Measurements from ENCODE around the gene PPP2R1B.
"Not testable (repeated sequence)": the region's sequence is repeated elsewhere in the genome, so short reads cannot be mapped to it uniquely, and the experiment has no call there.

PPP2R1B gene

DNA sequence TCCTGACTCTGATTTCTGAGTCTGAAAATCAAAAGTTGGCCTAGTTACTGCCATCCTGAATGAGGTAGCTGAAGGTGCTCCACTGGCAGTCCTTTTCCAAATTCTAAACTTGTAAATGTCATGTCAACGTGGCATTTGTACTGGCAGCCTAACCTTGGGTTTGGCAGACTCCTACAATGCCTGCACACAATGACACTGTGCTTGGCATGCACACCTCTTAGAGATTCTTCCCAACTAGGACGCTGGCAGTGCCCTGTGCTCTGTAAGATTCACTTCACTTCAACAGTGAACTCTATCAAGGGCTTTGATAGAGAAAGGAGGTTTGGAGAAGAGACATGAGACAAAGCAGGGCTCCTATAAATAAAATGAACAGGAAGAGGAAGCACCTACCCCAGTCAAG lies 21.9 kb upstream of the PPP2R1B start:
- TF ChIP-seq, protein P1, sequence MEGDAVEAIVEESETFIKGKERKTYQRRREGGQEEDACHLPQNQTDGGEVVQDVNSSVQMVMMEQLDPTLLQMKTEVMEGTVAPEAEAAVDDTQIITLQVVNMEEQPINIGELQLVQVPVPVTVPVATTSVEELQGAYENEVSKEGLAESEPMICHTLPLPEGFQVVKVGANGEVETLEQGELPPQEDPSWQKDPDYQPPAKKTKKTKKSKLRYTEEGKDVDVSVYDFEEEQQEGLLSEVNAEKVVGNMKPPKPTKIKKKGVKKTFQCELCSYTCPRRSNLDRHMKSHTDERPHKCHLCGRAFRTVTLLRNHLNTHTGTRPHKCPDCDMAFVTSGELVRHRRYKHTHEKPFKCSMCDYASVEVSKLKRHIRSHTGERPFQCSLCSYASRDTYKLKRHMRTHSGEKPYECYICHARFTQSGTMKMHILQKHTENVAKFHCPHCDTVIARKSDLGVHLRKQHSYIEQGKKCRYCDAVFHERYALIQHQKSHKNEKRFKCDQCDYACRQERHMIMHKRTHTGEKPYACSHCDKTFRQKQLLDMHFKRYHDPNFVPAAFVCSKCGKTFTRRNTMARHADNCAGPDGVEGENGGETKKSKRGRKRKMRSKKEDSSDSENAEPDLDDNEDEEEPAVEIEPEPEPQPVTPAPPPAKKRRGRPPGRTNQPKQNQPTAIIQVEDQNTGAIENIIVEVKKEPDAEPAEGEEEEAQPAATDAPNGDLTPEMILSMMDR (IDR thresholded peaks at IDR 0.05; ENCODE audit: control extremely low read depth, extremely low read depth, low read depth, missing control alignments) = no peak
- DNase-seq (ENCODE audit: extremely low spot score) = no peak
- CTCF ChIA-PET = interaction anchor here (1.1 to 3.8 kb wide), 5 partner anchors 11 to 203 kb away, joined by 3 to 29 read pairs (median 3); no protein-coding TSS in a partner anchor
- POLR2A ChIA-PET = no interaction called here

DNA sequence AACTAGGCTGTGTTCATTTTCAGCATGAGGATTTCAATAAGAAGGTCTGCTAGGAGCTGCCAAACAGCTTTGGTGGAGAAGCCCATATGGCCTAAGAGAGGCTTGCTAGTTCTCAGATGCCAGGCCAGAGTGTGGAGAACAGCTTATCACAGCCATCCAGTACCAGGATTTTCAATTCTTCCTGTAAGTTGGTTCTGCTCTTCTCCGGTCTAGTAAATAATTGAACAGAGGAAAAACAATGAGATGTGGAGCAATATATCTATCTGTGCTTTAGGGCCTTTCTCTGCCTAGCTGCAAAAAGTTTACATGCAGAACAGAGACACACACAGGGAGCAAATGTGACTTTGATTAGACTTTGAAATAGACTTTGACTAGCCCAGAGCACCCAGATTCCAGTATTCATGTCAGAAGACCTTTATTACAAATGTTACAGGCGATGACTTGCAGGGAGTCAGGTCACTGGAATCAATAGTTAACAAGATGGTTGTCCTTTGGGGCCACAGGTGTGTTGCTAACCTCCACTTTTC lies 19.8 kb upstream of the PPP2R1B start:
- TF ChIP-seq, protein P1 (IDR thresholded peaks at IDR 0.05; ENCODE audit: control extremely low read depth, extremely low read depth, low read depth, missing control alignments) = no peak
- ChIA-PET CTCF (interaction anchor here (1.1 to 3.8 kb wide), 5 partner anchors 9 to 182 kb away, joined by 3 to 29 read pairs (median 4); no protein-coding TSS in a partner anchor), POLR2A (no interaction called here)
- no peak for DNase-seq (ENCODE audit: extremely low spot score)

DNA sequence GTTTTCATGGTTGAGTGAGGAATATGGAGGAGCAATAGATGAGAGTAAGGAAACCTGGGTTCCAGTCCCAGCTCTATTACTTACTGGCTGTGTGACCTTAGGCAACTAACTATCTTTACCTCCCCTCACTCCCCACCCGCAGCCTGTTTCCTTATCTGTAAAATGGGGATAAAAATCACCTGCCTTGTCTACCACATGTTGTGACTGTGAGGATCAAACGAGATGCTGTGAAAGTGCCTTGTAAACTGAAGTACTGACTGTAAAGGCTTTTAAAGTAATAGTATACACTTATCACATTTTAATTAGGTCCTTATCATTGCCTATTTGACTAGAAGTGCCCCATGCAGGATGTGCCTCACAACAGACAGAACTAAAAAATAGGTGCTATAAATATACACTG lies 18.9 kb upstream of the PPP2R1B start:
- ChIA-PET POLR2A (no interaction called here), CTCF (interaction anchor here (1.7 to 3.8 kb wide), 4 partner anchors 8 to 181 kb away, joined by 3 to 29 read pairs (median 6); no protein-coding TSS in a partner anchor)
- DNase-seq (ENCODE audit: extremely low spot score) = no peak
- TF ChIP-seq, protein P1 (IDR thresholded peaks at IDR 0.05; ENCODE audit: control extremely low read depth, extremely low read depth, low read depth, missing control alignments) = no peak

DNA sequence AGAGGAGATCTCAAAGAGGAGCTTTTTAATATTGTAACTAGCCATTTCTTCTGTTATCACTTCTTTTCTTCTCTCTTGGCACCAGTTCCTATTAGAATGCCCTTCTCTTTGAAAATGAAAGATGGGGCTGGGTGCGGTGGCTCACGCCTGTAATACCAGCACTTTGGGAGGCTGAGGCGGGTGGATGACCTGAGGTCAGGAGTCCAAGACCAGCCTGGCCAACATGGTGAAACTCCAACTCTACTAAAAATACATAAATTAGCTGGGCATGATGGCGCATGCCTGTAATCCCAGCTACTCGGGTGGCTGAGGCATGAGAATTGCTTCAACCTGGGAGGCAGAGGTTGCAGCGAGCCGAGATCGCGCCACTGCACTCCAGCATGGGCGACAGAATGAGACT lies 18.1 kb upstream of the PPP2R1B start:
- not testable (repeated sequence) for DNase-seq (ENCODE audit: extremely low spot score)
- ChIA-PET CTCF (interaction anchor here (2.2 kb wide), 1 partner anchor 8 kb away, joined by 8 read pairs; no protein-coding TSS in a partner anchor), POLR2A (interaction anchor here (0.7 kb wide), 1 partner anchor 16 kb away, joined by 3 read pairs; no protein-coding TSS in a partner anchor)

DNA sequence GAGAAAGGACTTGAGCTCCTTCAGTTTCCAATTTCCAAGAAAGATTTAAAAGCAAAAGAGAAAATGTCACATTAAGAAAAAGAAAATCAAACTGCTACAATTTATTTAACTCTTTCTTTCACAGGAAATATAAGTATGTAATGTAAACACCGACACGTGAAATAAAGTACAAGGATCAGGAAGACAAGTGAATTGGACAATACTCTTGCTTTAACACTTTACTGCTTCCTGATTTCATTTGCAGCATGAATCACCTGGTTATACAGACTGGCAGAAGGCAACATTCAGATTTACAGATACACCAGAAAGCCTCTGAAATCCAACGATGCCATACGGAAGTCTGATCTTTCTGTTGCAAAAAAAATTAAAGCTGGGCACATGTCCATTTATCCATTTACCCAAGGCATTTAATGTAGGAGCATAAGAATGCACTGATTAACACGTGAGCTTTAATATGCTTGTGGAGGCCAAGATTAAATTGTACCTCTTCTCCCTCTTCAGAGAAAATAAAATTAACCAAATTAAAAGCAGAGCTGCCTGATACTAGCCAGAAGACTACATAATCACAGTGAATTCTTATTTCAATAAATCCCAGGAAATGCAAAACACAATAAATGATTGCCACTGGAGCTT lies 16.0 kb upstream of the PPP2R1B start:
- POLR2A ChIA-PET = no interaction called here
- CTCF ChIA-PET = interaction anchor here (1.0 to 1.8 kb wide), 5 partner anchors 8 to 197 kb away, joined by 3 to 7 read pairs (median 4); partner anchors contain the start of gene ALG9
- TF ChIP-seq, protein P1 (IDR thresholded peaks at IDR 0.05; ENCODE audit: control extremely low read depth, extremely low read depth, low read depth, missing control alignments) = no peak
- DNase-seq (ENCODE audit: extremely low spot score) = no peak

DNA sequence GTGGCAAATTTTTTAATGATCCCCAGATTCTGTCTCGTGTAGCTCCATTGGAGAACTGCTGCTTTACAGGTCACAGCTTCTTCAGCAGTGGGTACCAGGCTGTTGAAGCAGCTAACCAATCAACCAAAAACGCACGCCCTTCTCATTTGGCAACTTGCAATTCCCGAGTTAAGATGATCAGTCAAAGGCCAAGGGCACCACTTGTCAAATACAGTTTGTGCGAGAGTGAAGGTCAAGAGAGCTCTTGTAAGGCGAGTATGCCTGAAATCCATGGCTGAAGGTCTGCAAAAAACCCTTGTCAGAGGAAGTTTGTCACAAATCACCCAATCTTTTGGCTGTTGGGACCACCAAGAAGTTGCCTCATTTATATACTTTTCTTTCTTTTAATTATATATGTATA lies 12.9 kb upstream of the PPP2R1B start:
- DNase-seq (ENCODE audit: extremely low spot score) = no peak
- POLR2A ChIA-PET = no interaction called here
- CTCF ChIA-PET = interaction anchor here (0.6 to 4.7 kb wide), 12 partner anchors 9 to 215 kb away, joined by 4 to 52 read pairs (median 8); partner anchors contain the start of gene PPP2R1B
- TF ChIP-seq, protein P1 (IDR thresholded peaks at IDR 0.05; ENCODE audit: control extremely low read depth, extremely low read depth, low read depth, missing control alignments) = no peak

DNA sequence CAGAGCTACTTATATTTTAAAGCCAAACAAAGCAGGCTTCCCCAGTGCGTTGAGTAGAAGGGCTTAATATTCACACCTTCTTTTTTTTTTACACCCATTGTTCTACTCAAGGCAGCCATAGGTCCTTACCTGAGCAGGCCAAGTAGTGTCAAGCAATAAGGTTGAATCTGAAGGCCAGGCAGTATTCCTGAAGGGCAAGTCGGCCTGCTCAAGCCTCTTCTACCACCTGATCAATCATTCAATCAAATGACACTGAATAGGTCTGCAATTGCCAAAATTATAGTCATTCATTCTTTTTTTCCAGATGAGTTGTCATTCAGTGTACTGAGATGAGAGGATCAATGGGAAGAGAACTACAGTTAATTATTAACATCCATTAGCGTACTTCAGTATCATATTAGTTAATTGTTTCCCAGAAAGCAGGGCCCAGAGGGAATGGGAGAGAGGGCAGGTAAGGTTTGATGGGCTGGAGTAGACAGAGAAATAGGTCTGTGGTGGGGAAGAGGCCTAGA lies 11.9 kb upstream of the PPP2R1B start:
- DNase-seq (ENCODE audit: extremely low spot score) = no peak
- TF ChIP-seq, protein P1 (IDR thresholded peaks at IDR 0.05; ENCODE audit: control extremely low read depth, extremely low read depth, low read depth, missing control alignments) = no peak
- CTCF ChIA-PET = interaction anchor here (0.6 to 4.7 kb wide), 31 partner anchors 9 to 255 kb away, joined by 3 to 72 read pairs (median 5); partner anchors contain the start of genes ALG9, PPP2R1B and SIK2
- POLR2A ChIA-PET = no interaction called here

Data from GM10248 (cell line).